HG02642 (cell line): ENCODE data around the gene INSIG1.
A peak's percentile ranks its signal among the peaks of the same experiment; 100 is the strongest.

Source experiments
- ATAC-seq: cut with Tn5 transposase; IDR thresholded peaks from one replicate; pipeline ENCODE4 v1.9.1; 2021; ENCODE audit warnings: mild to moderate bottlenecking; ENCODE audit not compliant: unreplicated experiment, poor library complexity

The INSIG1 gene

DNA sequence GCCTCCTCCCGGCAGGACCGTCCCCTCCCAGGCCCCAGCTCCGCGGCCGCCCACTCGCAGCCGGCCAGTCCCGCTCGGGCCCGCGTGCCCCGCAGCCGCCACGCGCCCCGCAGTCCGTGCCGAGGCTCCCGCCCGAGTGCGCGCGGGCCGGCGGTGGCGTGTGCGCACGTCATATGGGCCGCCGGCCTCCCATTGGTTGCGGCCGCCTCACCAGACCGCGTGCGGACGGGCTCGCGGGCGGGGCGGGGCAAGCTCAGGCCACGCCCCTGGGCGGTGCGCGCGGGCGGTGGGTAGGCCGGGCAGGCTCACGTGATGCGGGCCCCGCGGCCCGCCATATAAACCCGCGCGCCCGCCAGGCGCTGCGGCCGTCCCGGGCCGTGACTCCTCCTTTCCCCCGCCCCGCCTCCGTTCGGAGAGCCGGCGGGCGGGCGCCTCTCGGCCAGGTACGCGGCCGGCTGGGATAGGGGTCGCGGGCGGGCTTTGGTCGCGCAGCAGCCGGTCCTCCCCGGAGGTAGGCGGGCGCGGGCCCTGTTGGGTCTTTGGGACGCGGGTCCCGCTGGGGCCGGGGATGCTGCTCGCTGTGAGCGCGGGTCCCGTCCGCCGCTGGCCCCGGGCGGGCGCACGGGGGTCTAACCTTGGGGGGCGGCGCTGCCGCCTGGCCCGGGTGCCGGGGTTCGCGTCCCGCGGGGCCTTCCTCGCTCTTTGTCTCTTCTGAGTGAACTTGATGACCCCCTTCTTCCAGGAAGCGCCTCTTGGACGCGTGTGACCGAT is at the start of gene INSIG1:
Gene INSIG1 (plus strand): TSS at position 362 of the 771 bp plus-strand sequence. CDS start 408 bp downstream, at position 770.
- peak; percentile 69 for ATAC-seq

DNA sequence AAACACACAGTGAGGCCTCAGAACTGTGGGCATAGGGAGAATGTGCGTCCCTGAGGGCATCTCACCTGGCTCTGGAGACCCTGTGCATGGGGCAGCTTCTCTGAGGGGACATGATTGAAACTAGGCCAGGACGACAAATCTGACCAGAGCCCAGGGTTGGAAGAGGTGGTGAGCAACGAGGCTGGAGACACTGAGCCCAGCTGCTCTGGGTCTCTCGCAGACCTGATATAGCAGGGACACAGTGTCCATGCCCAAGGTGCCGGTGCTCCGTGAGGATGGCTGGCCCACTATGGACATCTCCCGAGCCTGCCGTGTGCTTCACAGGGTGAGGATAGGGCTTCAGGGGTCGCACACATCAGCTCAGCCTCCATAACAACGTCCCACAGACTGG is 49.3 kb upstream of the INSIG1 start:
- no peak for ATAC-seq

DNA sequence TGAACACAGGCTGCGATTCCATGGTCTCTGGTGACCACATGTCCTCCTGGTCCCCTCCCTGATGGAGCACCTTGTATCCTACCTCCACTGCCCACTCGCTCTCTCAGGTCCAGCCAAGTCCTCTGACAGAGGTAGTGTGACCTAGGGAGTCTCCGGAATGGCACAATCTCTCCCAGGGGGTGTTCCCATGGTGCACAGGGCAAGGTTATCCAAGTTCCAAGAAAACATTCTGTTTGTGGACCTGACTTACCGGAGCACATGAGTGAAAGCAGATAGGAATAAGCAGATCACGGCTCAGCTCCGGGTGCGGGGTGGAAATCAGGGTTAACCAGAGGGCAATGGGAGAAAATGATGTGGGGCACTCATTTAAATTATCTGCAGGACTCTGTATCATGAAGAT is 45.8 kb upstream of the INSIG1 start:
- ATAC-seq, result no peak

DNA sequence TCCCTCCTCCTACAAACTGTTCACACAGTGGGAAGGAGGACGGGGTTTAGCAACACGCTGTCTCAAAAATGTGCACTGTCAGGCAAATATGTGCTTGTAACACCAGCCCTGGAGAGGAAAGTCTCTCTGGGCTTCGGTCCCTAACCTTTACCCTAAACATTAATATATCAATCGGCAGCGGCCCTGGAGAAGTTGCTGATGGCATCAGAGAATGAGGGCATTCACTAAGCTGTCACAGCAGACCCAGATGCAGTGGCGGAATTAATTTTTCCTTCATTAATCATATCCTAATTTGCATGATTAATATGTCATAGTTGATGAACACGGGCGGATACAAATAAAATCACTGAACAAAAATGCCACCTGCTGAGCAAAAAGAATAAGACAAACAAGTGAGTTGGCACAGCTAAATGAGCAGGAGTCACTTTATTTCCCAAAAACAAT is 45.2 kb upstream of the INSIG1 start:
- ATAC-seq, result no peak

DNA sequence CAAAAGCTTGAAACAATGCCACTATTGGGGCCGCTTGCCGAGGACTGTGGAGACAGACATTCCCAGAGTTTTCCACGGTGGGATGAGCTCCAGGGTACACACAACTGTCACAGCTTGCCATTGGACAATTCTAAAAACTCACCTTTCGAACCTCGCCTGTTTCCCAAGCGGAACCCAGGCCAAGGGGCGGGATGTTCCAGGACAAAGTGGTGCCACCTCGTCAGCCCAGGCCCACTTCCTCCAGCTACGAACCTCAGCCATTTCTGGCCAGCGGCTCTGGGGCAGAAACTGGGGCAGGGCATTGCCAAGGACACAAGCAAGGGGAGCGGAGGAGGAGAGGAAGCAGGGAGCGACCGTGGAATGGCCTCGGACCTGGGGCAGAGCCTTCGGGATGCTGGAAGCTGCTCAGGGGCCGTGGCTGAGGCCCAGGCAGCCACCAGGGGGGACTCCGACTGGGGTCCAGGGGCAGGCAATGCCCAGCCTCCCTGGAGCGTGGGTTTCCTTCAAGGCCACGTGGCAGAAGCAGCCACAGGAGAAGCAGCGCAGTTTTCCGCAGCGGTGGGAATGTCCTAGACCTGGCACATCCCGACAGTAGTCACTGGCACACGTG is 44.7 kb upstream of the INSIG1 start:
- ATAC-seq, result no peak

DNA sequence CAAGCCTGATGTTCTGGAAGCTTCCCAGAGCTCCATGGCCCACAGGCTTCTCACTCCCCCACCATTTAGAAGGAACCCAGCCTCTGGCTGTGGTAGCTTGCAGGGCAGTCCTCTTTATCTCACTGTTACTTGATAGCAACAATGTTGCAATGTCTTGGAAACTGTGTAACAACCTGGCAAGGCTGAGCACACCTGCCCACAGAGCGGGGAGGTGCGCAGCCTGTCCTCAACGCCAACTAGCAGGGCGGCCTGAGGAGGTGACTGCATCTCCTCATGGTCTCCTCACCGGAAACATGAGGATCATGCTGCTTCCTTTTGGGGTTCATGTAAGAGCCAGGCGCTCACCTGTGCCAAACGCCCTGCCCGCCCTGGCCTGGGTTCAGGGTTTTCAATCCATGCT is 43.7 kb upstream of the INSIG1 start:
- ATAC-seq, result no peak

GRCh38 chr7:155255071-155255470 is 42.6 kb upstream of the INSIG1 start:
- no peak for ATAC-seq

GRCh38 chr7:155255621-155256020 is 42.1 kb upstream of the INSIG1 start:
- ATAC-seq, result no peak

GRCh38 chr7:155256081-155256760 is 41.5 kb upstream of the INSIG1 start:
- no peak for ATAC-seq

DNA sequence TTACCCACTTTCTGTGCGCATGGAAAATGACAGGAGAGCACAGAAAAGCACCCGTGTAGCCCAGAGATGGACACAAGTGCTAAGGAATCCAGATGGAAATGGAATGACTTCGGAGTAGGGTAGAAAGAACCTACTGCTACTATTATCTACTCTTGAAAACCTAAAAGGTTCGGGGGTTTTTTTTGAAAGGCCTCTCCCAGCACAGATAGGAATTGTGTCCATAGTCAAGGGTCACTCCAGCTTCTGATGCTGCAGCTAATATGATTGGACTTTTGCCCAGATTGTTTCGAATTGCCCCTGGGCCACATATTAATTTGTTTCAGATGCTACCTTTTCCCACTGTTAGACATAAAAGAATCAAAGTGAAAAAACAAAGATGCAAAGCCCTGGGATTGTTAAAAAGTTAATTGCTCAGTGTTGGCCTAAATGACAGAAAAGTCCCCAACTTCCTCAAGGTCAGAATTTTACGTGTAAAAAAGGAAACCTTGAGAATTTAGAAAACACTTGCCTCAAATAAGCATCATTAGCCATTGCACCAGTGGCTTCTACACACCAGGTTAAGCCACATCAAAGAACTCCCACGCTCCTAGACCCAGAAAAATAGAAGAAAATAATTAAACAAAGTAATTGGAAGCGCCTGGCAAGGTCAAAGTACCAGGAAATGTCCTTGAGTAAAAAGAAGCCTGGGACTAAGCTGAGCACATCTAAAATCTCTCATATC is 40.8 kb upstream of the INSIG1 start:
- ATAC-seq, result no peak

- no peak for ATAC-seq
Measured at GRCh38 chr7:155257482-155258225, 40.0 kb upstream of the INSIG1 start.

GRCh38 chr7:155258226-155258560 is 39.5 kb upstream of the INSIG1 start:
- no peak for ATAC-seq

GRCh38 chr7:155259866-155260497 is 37.7 kb upstream of the INSIG1 start:
- no peak for ATAC-seq

DNA sequence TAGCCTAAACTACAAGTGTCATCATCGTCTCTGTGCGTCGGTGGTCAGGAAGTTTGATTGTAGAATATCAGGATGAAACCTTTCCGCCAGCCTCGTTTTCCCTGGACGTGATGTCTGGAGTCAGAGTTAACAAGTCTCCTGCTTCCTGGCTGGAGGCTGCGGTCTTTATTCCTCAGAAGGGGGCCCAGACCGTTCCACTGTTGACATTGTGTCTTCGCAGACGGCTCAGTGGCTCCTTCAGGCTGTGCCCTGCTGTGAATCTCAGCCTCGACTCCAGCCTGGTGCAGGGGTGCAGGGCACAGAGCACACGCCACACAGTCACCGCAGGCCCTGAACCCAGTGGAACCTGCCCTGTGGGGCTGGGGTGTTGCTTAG is 37.2 kb upstream of the INSIG1 start:
- ATAC-seq, result no peak

- ATAC-seq, result no peak
Measured at GRCh38 chr7:155261031-155261985, 36.4 kb upstream of the INSIG1 start.

DNA sequence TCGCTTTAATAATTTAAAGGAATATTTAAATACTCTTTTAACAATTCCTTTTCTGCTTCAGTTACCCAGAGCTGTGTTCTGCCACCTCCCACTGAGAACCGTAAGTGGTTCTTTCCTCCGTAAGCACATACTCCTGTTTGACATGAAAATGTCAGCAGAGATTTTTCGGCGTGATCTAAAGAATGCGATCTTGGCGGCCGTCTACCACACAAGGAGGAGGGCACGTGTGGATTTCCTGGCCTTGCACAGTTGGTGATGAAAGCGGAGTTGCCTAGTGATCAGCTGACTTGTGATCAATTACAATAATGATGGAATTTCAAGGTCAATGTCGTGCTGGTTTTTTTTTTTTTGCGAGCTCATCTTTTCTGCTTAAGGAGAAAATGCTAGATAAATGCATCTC is 35.6 kb upstream of the INSIG1 start:
- no peak for ATAC-seq

- no peak for ATAC-seq
Measured at GRCh38 chr7:155263051-155263450, 34.6 kb upstream of the INSIG1 start.

- no peak for ATAC-seq
Measured at GRCh38 chr7:155263581-155264143, 34.0 kb upstream of the INSIG1 start.
